HG03064 (cell line): ENCODE results near the gene PKM.

Source experiments
- ATAC-seq: cut with Tn5 transposase; IDR thresholded peaks from one replicate; pipeline ENCODE4 v1.9.1; 2021; ENCODE audit warnings: low read depth; ENCODE audit not compliant: unreplicated experiment

Gene PKM

GRCh38 chr15:72202302-72202701 lies 28.7 kb downstream of the PKM start:
- ATAC-seq, result no peak

- no peak for ATAC-seq
Measured at GRCh38 chr15:72201391-72201921, 29.5 kb downstream of the PKM start.

GRCh38 chr15:72200395-72201237 lies 30.4 kb downstream of the PKM start:
- no peak for ATAC-seq

- no peak for ATAC-seq
Measured at GRCh38 chr15:72199721-72200212, 31.2 kb downstream of the PKM start.

GRCh38 chr15:72199205-72199515 lies 31.8 kb downstream of the PKM start:
- no peak for ATAC-seq

- no peak for ATAC-seq
Measured at GRCh38 chr15:72198356-72199204, 32.4 kb downstream of the PKM start.

GRCh38 chr15:72197460-72198355 lies 33.3 kb downstream of the PKM start, which contains the start of gene GRAMD2A:
TSS of gene GRAMD2A (minus strand) at chr15:72197787.
- no peak for ATAC-seq

- no peak for ATAC-seq
Measured at GRCh38 chr15:72197041-72197459, 33.9 kb downstream of the PKM start.

GRCh38 chr15:72196409-72197040 lies 34.5 kb downstream of the PKM start:
- no peak for ATAC-seq

- ATAC-seq, result no peak
Measured at GRCh38 chr15:72195101-72195511, 35.9 kb downstream of the PKM start.

GRCh38 chr15:72193836-72194396 lies 37.1 kb downstream of the PKM start:
- no peak for ATAC-seq

- no peak for ATAC-seq
Measured at GRCh38 chr15:72192416-72192815, 38.6 kb downstream of the PKM start.

- no peak for ATAC-seq
Measured at GRCh38 chr15:72189250-72189902, 41.6 kb downstream of the PKM start.

GRCh38 chr15:72184165-72184811 lies 46.7 kb downstream of the PKM start:
- ATAC-seq, result no peak

- no peak for ATAC-seq
Measured at GRCh38 chr15:72183781-72184164, 47.2 kb downstream of the PKM start.

GRCh38 chr15:72182673-72183072 lies 48.3 kb downstream of the PKM start:
- no peak for ATAC-seq

GRCh38 chr15:72182244-72182643 lies 48.7 kb downstream of the PKM start:
- no peak for ATAC-seq

- no peak for ATAC-seq
Measured at GRCh38 chr15:72180761-72181324, 50.1 kb downstream of the PKM start.
